ENCODE measurements around the gene PGBD4.
A peak's percentile ranks its signal among the peaks of the same experiment; 100 is the strongest.

The PGBD4 gene

GRCh38 chr15:34085746-34086145, 16.1 kb upstream of the PGBD4 start:
- no peak overlapping the region for H3K27ac ChIP-seq
- TF ChIP-seq ZFX (IDR thresholded peaks at IDR 0.05; ENCODE audit: borderline replicate concordance) = no peak
- no peak for TF ChIP-seq CTCF (IDR thresholded peaks at IDR 0.05)

GRCh38 chr15:34099914-34100313, 2.0 kb upstream of the PGBD4 start:
- TF ChIP-seq CTCF (IDR thresholded peaks at IDR 0.05) (no peak), ZFX (IDR thresholded peaks at IDR 0.05; ENCODE audit: borderline replicate concordance) (no peak)
- no peak overlapping the region for H3K27ac ChIP-seq

- TF ChIP-seq CTCF (IDR thresholded peaks at IDR 0.05) = no peak
- TF ChIP-seq ZFX (IDR thresholded peaks at IDR 0.05; ENCODE audit: borderline replicate concordance) = no peak
Measured at GRCh38 chr15:34102175-34102925, 467 bp downstream of the PGBD4 start.

GRCh38 chr15:34106423-34106822, 4.5 kb downstream of the PGBD4 start:
- TF ChIP-seq CTCF (IDR thresholded peaks at IDR 0.05) (no peak), ZFX (IDR thresholded peaks at IDR 0.05; ENCODE audit: borderline replicate concordance) (no peak)
- no peak overlapping the region for H3K27ac ChIP-seq

More at GRCh38 chr15:34102175-34102925, 467 bp downstream of the PGBD4 start:
- peak overlapping the region; percentile 83 for H3K27ac ChIP-seq

- no peak for TF ChIP-seq ZFX (IDR thresholded peaks at IDR 0.05; ENCODE audit: borderline replicate concordance)
- TF ChIP-seq CTCF (IDR thresholded peaks at IDR 0.05) = no peak
- H3K27ac ChIP-seq = no peak overlapping the region
Measured at GRCh38 chr15:34107315-34107714, 5.4 kb downstream of the PGBD4 start.

- no peak overlapping the region for H3K27ac ChIP-seq
- TF ChIP-seq CTCF (IDR thresholded peaks at IDR 0.05) = peak; percentile 55
- TF ChIP-seq ZFX (IDR thresholded peaks at IDR 0.05; ENCODE audit: borderline replicate concordance) = no peak
Measured at GRCh38 chr15:34109797-34110663, 8.1 kb downstream of the PGBD4 start.

- TF ChIP-seq ZFX (IDR thresholded peaks at IDR 0.05; ENCODE audit: borderline replicate concordance) = no peak
- TF ChIP-seq CTCF (IDR thresholded peaks at IDR 0.05) = no peak
- no peak overlapping the region for H3K27ac ChIP-seq
Measured at GRCh38 chr15:34111488-34111887, 9.6 kb downstream of the PGBD4 start.

Measured in 22Rv1 (cell line).